ENCODE measurements around the gene PARD3B.

DNA sequence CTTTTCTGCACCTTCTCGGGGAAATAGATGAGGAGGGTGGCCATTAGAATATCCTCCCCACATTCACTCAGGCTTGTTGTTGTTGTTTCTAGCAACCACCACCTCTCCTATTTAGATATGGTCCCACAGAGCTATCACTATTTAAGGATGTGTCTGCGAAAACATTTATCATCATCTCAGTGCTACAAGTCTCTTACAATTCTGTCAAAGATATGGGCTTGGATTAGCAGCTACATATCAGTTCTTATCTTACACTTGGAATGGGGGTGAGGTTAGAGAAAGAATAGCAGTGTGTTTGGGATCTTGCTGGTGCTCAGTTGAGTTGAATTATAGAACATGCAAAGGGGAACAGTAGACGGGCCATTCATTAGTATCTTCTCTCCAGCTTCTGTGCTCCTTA is 546.1 kb downstream of the PARD3B start:
- TF ChIP-seq, protein P1, sequence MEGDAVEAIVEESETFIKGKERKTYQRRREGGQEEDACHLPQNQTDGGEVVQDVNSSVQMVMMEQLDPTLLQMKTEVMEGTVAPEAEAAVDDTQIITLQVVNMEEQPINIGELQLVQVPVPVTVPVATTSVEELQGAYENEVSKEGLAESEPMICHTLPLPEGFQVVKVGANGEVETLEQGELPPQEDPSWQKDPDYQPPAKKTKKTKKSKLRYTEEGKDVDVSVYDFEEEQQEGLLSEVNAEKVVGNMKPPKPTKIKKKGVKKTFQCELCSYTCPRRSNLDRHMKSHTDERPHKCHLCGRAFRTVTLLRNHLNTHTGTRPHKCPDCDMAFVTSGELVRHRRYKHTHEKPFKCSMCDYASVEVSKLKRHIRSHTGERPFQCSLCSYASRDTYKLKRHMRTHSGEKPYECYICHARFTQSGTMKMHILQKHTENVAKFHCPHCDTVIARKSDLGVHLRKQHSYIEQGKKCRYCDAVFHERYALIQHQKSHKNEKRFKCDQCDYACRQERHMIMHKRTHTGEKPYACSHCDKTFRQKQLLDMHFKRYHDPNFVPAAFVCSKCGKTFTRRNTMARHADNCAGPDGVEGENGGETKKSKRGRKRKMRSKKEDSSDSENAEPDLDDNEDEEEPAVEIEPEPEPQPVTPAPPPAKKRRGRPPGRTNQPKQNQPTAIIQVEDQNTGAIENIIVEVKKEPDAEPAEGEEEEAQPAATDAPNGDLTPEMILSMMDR (IDR thresholded peaks at IDR 0.05): no peak
- TF ChIP-seq POLR2A (IDR thresholded peaks at IDR 0.05): no peak

Data from lower leg skin (tissue), 3 donors.